DOHH2 (cell line): ENCODE measurements around the gene FASLG.

Source experiments
- H3F3A ChIP-seq: fragments of 200-600 bp; sonication (generic), shearing (Covaris generic); 2 replicates; pipeline ENCODE4 v1.6.0; 2016; ENCODE audit warnings: antibody characterized with exemption, mild to moderate bottlenecking; ENCODE audit not compliant: control insufficient read depth, insufficient read depth
- H3K27ac ChIP-seq: fragments of 200-600 bp; sonication (generic); 2 replicates; pipeline ENCODE4 v1.5.1; 2014; ENCODE audit warnings: low read depth, mild to moderate bottlenecking, low read length, moderate library complexity
- H3K27me3 ChIP-seq: fragments of 200-600 bp; sonication (generic); 2 replicates; pipeline ENCODE4 v1.6.1; 2014; ENCODE audit warnings: mild to moderate bottlenecking, low read length, mixed read lengths; ENCODE audit not compliant: control insufficient read depth
- H3K36me3 ChIP-seq: fragments of 200-600 bp; sonication (generic); 2 replicates; pipeline ENCODE4 v1.6.1; 2014; ENCODE audit warnings: mild to moderate bottlenecking, low read length, moderate library complexity, mixed read lengths; ENCODE audit not compliant: control insufficient read depth
- H3K4me1 ChIP-seq: fragments of 200-600 bp; sonication (generic); 2 replicates; pipeline ENCODE4 v1.6.1; 2014; ENCODE audit warnings: mild to moderate bottlenecking, low read length, mixed read lengths; ENCODE audit not compliant: control insufficient read depth
- H3K4me2 ChIP-seq: fragments of 200-600 bp; sonication (generic); 2 replicates; pipeline ENCODE4 v1.6.0; 2014; ENCODE audit warnings: mild to moderate bottlenecking, low read length, moderate library complexity
- H3K4me3 ChIP-seq: fragments of 200-600 bp; sonication (generic); 2 replicates; pipeline ENCODE4 v1.5.1; 2014; ENCODE audit warnings: mild to moderate bottlenecking, low read length, mixed read lengths
- H3K79me2 ChIP-seq: fragments of 200-600 bp; sonication (generic); 2 replicates; pipeline ENCODE4 v1.6.1; 2014; ENCODE audit warnings: mild to moderate bottlenecking, low read length, mixed read lengths; ENCODE audit not compliant: control insufficient read depth
- H3K9me2 ChIP-seq: fragments of 200-600 bp; sonication (generic); replicated peaks from 2 replicates; pipeline ENCODE4 v1.6.1; 2014; ENCODE audit warnings: mild to moderate bottlenecking, low read length, mixed read lengths; ENCODE audit not compliant: control insufficient read depth
- H3K9me3 ChIP-seq: fragments of 200-600 bp; sonication (generic); 2 replicates; pipeline ENCODE4 v1.6.1; 2014; ENCODE audit warnings: antibody characterized with exemption, low read length, mixed read lengths; ENCODE audit not compliant: control insufficient read depth, insufficient read depth
- H4K20me1 ChIP-seq: fragments of 200-600 bp; sonication (generic); 2 replicates; pipeline ENCODE4 v1.6.0; 2014; ENCODE audit warnings: low read depth, mild to moderate bottlenecking, antibody characterized with exemption, low read length, moderate library complexity; ENCODE audit not compliant: control insufficient read depth, insufficient read depth
- EZH2phosphoT487 ChIP-seq: fragments of 200-600 bp; sonication (generic); IDR thresholded peaks from 2 replicates; pipeline ENCODE4 v1.6.1; 2017; ENCODE audit warnings: borderline replicate concordance, mild to moderate bottlenecking, antibody characterized with exemption, low read length, moderate library complexity, mixed read lengths
- TF ChIP-seq, protein P1 (sequence below): fragments of 200-600 bp; sonication (generic); IDR thresholded peaks from one replicate; pipeline ENCODE4 v1.5.1; 2014; ENCODE audit warnings: antibody characterized with exemption, mild to moderate bottlenecking, low read depth, low read length; ENCODE audit not compliant: poor library complexity, severe bottlenecking

FASLG gene

DNA sequence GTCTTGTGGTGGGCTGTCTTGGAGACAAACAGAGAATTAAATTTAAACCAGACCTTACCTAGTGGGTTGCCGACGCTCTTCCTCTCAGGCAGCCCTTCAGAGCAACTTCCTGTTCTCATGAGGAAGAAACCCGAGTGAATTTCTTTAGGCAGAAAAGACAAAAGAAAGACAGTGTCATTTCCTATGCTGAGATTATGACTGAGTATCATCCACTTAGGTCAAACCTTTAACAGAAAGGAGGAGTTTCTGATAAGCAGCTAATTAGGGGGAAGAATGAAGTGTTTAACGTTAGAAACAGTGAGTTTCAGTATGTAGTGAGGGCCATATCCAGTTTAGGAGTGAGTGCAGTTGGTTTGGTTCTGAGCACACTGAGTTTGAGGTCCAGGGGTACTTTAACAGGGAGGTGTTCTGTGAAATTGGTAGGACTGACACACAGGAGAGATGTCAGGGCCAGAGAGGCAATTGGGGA is 38.7 kb downstream of the FASLG start:
- no peak overlapping the region for H3K4me3 ChIP-seq
- no peak overlapping the region for H3K27ac ChIP-seq
- H3K9me2 ChIP-seq: no peaks in the 10 kb centered on the region
- no peak overlapping the region for H3K4me2 ChIP-seq
- no peak for TF ChIP-seq EZH2phosphoT487
- TF ChIP-seq, protein P1, sequence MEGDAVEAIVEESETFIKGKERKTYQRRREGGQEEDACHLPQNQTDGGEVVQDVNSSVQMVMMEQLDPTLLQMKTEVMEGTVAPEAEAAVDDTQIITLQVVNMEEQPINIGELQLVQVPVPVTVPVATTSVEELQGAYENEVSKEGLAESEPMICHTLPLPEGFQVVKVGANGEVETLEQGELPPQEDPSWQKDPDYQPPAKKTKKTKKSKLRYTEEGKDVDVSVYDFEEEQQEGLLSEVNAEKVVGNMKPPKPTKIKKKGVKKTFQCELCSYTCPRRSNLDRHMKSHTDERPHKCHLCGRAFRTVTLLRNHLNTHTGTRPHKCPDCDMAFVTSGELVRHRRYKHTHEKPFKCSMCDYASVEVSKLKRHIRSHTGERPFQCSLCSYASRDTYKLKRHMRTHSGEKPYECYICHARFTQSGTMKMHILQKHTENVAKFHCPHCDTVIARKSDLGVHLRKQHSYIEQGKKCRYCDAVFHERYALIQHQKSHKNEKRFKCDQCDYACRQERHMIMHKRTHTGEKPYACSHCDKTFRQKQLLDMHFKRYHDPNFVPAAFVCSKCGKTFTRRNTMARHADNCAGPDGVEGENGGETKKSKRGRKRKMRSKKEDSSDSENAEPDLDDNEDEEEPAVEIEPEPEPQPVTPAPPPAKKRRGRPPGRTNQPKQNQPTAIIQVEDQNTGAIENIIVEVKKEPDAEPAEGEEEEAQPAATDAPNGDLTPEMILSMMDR: no peak
- H3K79me2 ChIP-seq: no peaks in the 10 kb centered on the region
- H3K36me3 ChIP-seq: no peaks in the 10 kb centered on the region
- no peaks in the 10 kb centered on the region for H3K9me3 ChIP-seq
- no peaks in the 10 kb centered on the region for H3K27me3 ChIP-seq
- no peaks in the 10 kb centered on the region for H3F3A ChIP-seq
- H3K4me1 ChIP-seq: peaks cover 3% of the 10 kb centered on the region; the same call in 1 of the 2 replicates
- H4K20me1 ChIP-seq: no peaks in the 10 kb centered on the region

DNA sequence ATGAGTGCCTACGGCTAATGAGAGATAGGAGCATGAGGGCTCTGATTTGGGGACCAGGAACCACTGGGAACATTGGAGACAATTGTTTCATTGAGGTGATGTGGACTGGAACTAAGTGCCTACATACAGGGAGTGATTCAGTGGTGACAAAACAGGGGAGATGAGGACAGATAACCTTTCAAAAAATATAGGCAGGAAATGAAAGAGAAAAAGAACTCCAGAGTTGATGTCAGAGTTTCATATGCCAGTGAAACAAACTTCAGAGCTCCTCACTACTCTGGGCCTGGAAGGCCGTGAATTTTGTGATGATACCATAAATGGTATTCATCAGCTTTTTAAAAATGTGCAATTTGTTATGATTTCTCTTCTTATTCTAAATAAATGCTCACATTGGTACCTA is 39.3 kb downstream of the FASLG start:
- H3K9me3 ChIP-seq: no peaks in the 10 kb centered on the region
- H4K20me1 ChIP-seq: no peaks in the 10 kb centered on the region
- no peak for TF ChIP-seq EZH2phosphoT487
- H3K4me1 ChIP-seq: peaks cover 3% of the 10 kb centered on the region; the same call in 1 of the 2 replicates
- H3K27me3 ChIP-seq: no peaks in the 10 kb centered on the region
- no peaks in the 10 kb centered on the region for H3K79me2 ChIP-seq
- H3K36me3 ChIP-seq: no peaks in the 10 kb centered on the region
- no peaks in the 10 kb centered on the region for H3F3A ChIP-seq
- no peak overlapping the region for H3K4me2 ChIP-seq
- no peaks in the 10 kb centered on the region for H3K9me2 ChIP-seq
- H3K4me3 ChIP-seq: no peak overlapping the region
- no peak overlapping the region for H3K27ac ChIP-seq

DNA sequence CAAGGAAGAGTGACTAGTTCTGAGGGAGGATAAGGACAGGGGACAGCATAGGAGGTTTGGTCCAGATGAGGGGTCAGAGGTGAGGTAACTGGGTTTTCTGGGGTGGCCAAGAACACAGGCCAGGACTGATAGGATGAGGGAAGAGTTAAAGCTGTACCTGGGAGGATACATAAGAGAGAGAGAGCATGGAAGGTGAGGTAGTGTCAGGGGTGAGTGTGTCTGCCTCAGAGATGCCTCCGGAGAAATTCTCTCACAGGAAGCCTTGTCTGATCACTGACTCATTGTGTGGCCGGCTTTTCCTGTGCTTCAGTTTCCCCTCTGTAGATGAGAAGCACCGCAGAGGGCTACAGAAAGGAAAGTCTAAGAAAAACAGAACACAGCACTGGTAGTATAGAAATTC is 40.2 kb downstream of the FASLG start:
- Histone ChIP-seq H4K20me1 (no peaks in the 10 kb centered on the region), H3K4me1 (peaks cover 3% of the 10 kb centered on the region; the same call in 1 of the 2 replicates), H3F3A (no peaks in the 10 kb centered on the region), H3K4me2 (no peak overlapping the region), H3K27ac (no peak overlapping the region), H3K27me3 (no peaks in the 10 kb centered on the region), H3K79me2 (no peaks in the 10 kb centered on the region), H3K36me3 (no peaks in the 10 kb centered on the region), H3K9me3 (no peaks in the 10 kb centered on the region), H3K9me2 (no peaks in the 10 kb centered on the region), H3K4me3 (no peak overlapping the region)
- TF ChIP-seq EZH2phosphoT487: no peak
- TF ChIP-seq, protein P1: no peak

DNA sequence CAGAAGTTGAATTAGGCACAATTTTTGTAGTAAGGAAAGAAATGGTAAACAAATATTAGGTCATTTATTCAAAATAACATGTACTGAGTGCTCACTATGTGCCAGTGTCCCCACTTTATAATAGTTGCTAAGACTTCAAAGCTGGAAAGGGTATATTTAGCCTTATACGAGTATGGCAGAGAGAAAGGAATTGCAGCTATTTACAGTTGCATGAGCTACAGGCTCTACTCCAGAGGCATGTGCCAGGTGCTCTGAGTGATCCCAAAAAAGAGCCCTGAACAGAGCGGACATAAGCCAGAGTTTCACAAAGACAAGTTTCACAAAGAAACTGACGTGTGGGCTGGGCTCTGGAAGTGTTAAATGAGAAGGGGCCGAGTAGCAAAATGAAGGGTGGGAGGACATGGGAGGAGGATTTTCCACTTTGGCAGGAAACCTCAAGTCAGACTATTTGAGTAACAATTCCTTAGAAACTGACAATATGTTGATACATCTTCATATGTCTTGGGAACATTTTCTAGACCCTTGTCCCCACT is 40.9 kb downstream of the FASLG start:
- Histone ChIP-seq H3K36me3 (no peaks in the 10 kb centered on the region), H3K4me1 (peaks cover 3% of the 10 kb centered on the region; the same call in 1 of the 2 replicates), H3K27ac (no peak overlapping the region), H4K20me1 (no peaks in the 10 kb centered on the region), H3K9me2 (no peaks in the 10 kb centered on the region), H3K4me2 (no peak overlapping the region), H3K27me3 (no peaks in the 10 kb centered on the region), H3K4me3 (no peak overlapping the region), H3K9me3 (no peaks in the 10 kb centered on the region), H3K79me2 (no peaks in the 10 kb centered on the region), H3F3A (no peaks in the 10 kb centered on the region)
- TF ChIP-seq, protein P1: no peak
- no peak for TF ChIP-seq EZH2phosphoT487
